Activated CD4-positive, alpha-beta T cell treated with anti-CD3 and anti-CD28 coated beads for 36 hours (primary cell): ENCODE results near the gene BLOC1S4. TPM values are rescaled to one million over a fixed set of nuclear protein-coding genes. Genes with fewer than 3 reads are reported as not detected.

Experiments used
- ATAC-seq: fragments of 200-7000 bp; cut with Tn5 transposase; one replicate; pipeline ENCODE4 v1.10.0; 2021; ENCODE audit warnings: mild to moderate bottlenecking, moderate library complexity
- CTCF ChIA-PET: fragments of 350-600 bp; sonication (Branson Sonifier 250); formaldehyde crosslinking; loops from one replicate; lab custom pipeline; 2021; ENCODE audit warnings: antibody characterized with exemption; lab: Charles Lee
- POLR2A ChIA-PET: fragments of 350-600 bp; sonication (Branson Sonifier 250); formaldehyde crosslinking; loops from one replicate; lab custom pipeline; 2021; ENCODE audit warnings: antibody characterized with exemption, inconsistent platforms; lab: Charles Lee
- DNase-seq: peaks from one replicate; pipeline ENCODE4 v3.0.0-alpha.2; 2020
- H3K27ac Mint-ChIP-seq: one replicate; pipeline ENCODE4 v1.8.0; 2021; ENCODE audit warnings: mixed read lengths
- H3K27me3 Mint-ChIP-seq: one replicate; pipeline ENCODE4 v1.8.0; 2021; ENCODE audit warnings: mixed read lengths
- H3K36me3 Mint-ChIP-seq: one replicate; pipeline ENCODE4 v1.8.0; 2021; ENCODE audit warnings: low read depth, mixed read lengths
- H3K4me1 Mint-ChIP-seq: one replicate; pipeline ENCODE4 v1.8.0; 2021; ENCODE audit warnings: mixed read lengths
- H3K4me3 Mint-ChIP-seq: one replicate; pipeline ENCODE4 v1.8.0; 2021; ENCODE audit warnings: mild to moderate bottlenecking, moderate library complexity, mixed read lengths
- H3K9me3 Mint-ChIP-seq: one replicate; pipeline ENCODE4 v1.8.0; 2021; ENCODE audit warnings: low read depth, mixed read lengths
- intact Hi-C, 2 experiments: fragments of 100-400 bp; cut with DNase I in 1 of 2; cut with micrococcal nuclease in 1 of 2; formaldehyde crosslinking; loops; one replicate each; pipeline versions ENCODE4 v1.14.2 to v1.15.1; 2022 to 2024; cut with DNase I, micrococcal nuclease
- total RNA-seq, 2 experiments: library from RNA; stranded (reverse); gene quantifications; one replicate each; pipeline ENCODE4 v1.2.3, GENCODE V29; 2021

Gene BLOC1S4
- total RNA-seq, 2 experiments from 2014 or later, result 10.1 to 16.7 TPM

GRCh38 chr4:6740347-6740746 lies 24.4 kb downstream of the BLOC1S4 start:
- Mint-ChIP-seq H3K27ac (no peak overlapping the region), H3K4me3 (no peak overlapping the region), H3K36me3 (no peaks in the 10 kb centered on the region), H3K4me1 (peaks cover 4% of the 10 kb centered on the region), H3K27me3 (peaks cover 1% of the 10 kb centered on the region), H3K9me3 (no peaks in the 10 kb centered on the region)
- no peak for DNase-seq
- intact Hi-C loops, result no loop called here
- ChIA-PET POLR2A (no interaction called here), CTCF (no interaction called here)
- no peak for ATAC-seq

- Mint-ChIP-seq H3K4me1 (peaks cover 4% of the 10 kb centered on the region), H3K36me3 (no peaks in the 10 kb centered on the region), H3K27me3 (peaks cover 1% of the 10 kb centered on the region), H3K9me3 (no peaks in the 10 kb centered on the region), H3K27ac (no peak overlapping the region), H3K4me3 (no peak overlapping the region)
- no peak for DNase-seq
- CTCF ChIA-PET, result no interaction called here
- intact Hi-C loops, result no loop called here
- ATAC-seq, result no peak
- POLR2A ChIA-PET, result no interaction called here
Observed at GRCh38 chr4:6742507-6742906, 26.5 kb downstream of the BLOC1S4 start.

GRCh38 chr4:6742989-6743388 lies 27.0 kb downstream of the BLOC1S4 start:
- peaks cover 1% of the 10 kb centered on the region for H3K27me3 Mint-ChIP-seq
- ChIA-PET POLR2A (no interaction called here), CTCF (no interaction called here)
- peaks cover 4% of the 10 kb centered on the region for H3K4me1 Mint-ChIP-seq
- no peaks in the 10 kb centered on the region for H3K9me3 Mint-ChIP-seq
- DNase-seq, result no peak
- intact Hi-C loops, result no loop called here
- no peaks in the 10 kb centered on the region for H3K36me3 Mint-ChIP-seq
- no peak overlapping the region for H3K4me3 Mint-ChIP-seq
- H3K27ac Mint-ChIP-seq, result no peak overlapping the region
- ATAC-seq, result no peak

- no peak overlapping the region for H3K4me3 Mint-ChIP-seq
- ChIA-PET POLR2A (no interaction called here), CTCF (no interaction called here)
- peaks cover 12% of the 10 kb centered on the region for H3K4me1 Mint-ChIP-seq
- intact Hi-C loops, result no loop called here
- no peaks in the 10 kb centered on the region for H3K27me3 Mint-ChIP-seq
- H3K9me3 Mint-ChIP-seq, result no peaks in the 10 kb centered on the region
- H3K36me3 Mint-ChIP-seq, result no peaks in the 10 kb centered on the region
- no peak for DNase-seq
- no peak for ATAC-seq
- no peak overlapping the region for H3K27ac Mint-ChIP-seq
Observed at GRCh38 chr4:6746721-6747293, 30.8 kb downstream of the BLOC1S4 start.

- no peaks in the 10 kb centered on the region for H3K9me3 Mint-ChIP-seq
- CTCF ChIA-PET, result interaction anchor here (1.1 kb wide), 1 partner anchor 126 kb away, joined by 4 read pairs; no protein-coding TSS in a partner anchor
- no peaks in the 10 kb centered on the region for H3K27me3 Mint-ChIP-seq
- H3K36me3 Mint-ChIP-seq, result no peaks in the 10 kb centered on the region
- H3K4me1 Mint-ChIP-seq, result peaks cover 10% of the 10 kb centered on the region
- POLR2A ChIA-PET, result no interaction called here
- DNase-seq, result no peak
- H3K27ac Mint-ChIP-seq, result no peak overlapping the region
- H3K4me3 Mint-ChIP-seq, result no peak overlapping the region
- intact Hi-C loops, result no loop called here
- ATAC-seq, result no peak
Observed at GRCh38 chr4:6747294-6748051, 31.5 kb downstream of the BLOC1S4 start.

- no peak overlapping the region for H3K4me3 Mint-ChIP-seq
- CTCF ChIA-PET, result interaction anchor here (1.1 kb wide), 1 partner anchor 125 kb away, joined by 4 read pairs; no protein-coding TSS in a partner anchor
- no peaks in the 10 kb centered on the region for H3K27me3 Mint-ChIP-seq
Observed at GRCh38 chr4:6748286-6748685, 32.3 kb downstream of the BLOC1S4 start.

GRCh38 chr4:6749340-6750171 lies 33.6 kb downstream of the BLOC1S4 start:
- peaks cover 10% of the 10 kb centered on the region for H3K4me1 Mint-ChIP-seq
- POLR2A ChIA-PET, result no interaction called here
- no peaks in the 10 kb centered on the region for H3K36me3 Mint-ChIP-seq
- no peak overlapping the region for H3K4me3 Mint-ChIP-seq
- no peak for DNase-seq
- no peaks in the 10 kb centered on the region for H3K9me3 Mint-ChIP-seq
- H3K27me3 Mint-ChIP-seq, result no peaks in the 10 kb centered on the region
- H3K27ac Mint-ChIP-seq, result no peak overlapping the region
- intact Hi-C loops, result no loop called here
- CTCF ChIA-PET, result no interaction called here
- ATAC-seq, result no peak

More at GRCh38 chr4:6748286-6748685, 32.3 kb downstream of the BLOC1S4 start:
- H3K36me3 Mint-ChIP-seq, result no peaks in the 10 kb centered on the region
- POLR2A ChIA-PET, result no interaction called here
- no peak for DNase-seq
- H3K27ac Mint-ChIP-seq, result no peak overlapping the region
- H3K4me1 Mint-ChIP-seq, result peaks cover 10% of the 10 kb centered on the region
- no peak for ATAC-seq
- no peaks in the 10 kb centered on the region for H3K9me3 Mint-ChIP-seq
- intact Hi-C loops, result no loop called here

GRCh38 chr4:6750286-6751221 lies 34.6 kb downstream of the BLOC1S4 start:
- ATAC-seq (no peak), DNase-seq (no peak)
- ChIA-PET POLR2A (no interaction called here), CTCF (interaction anchor here (0.7 to 0.9 kb wide), 2 partner anchors 30 to 238 kb away, joined by 3 to 5 read pairs; no protein-coding TSS in a partner anchor)
- H3K4me1 Mint-ChIP-seq, result peaks cover 10% of the 10 kb centered on the region
- no peak overlapping the region for H3K27ac Mint-ChIP-seq
- no peak overlapping the region for H3K4me3 Mint-ChIP-seq
- no peaks in the 10 kb centered on the region for H3K27me3 Mint-ChIP-seq
- H3K9me3 Mint-ChIP-seq, result no peaks in the 10 kb centered on the region
- no peaks in the 10 kb centered on the region for H3K36me3 Mint-ChIP-seq
- intact Hi-C loops, result no loop called here

GRCh38 chr4:6751611-6752485 lies 35.9 kb downstream of the BLOC1S4 start:
- Mint-ChIP-seq H3K9me3 (no peaks in the 10 kb centered on the region), H3K27ac (peak overlapping the region; percentile 35), H3K27me3 (no peaks in the 10 kb centered on the region), H3K36me3 (no peaks in the 10 kb centered on the region), H3K4me1 (peaks cover 10% of the 10 kb centered on the region), H3K4me3 (peak overlapping the region; percentile 31)
- POLR2A ChIA-PET, result no interaction called here
- DNase-seq (no peak), ATAC-seq (no peak)
- intact Hi-C loops, result no loop called here
- CTCF ChIA-PET, result interaction anchor here (0.7 to 0.9 kb wide), 2 partner anchors 31 to 236 kb away, joined by 3 to 5 read pairs; no protein-coding TSS in a partner anchor

GRCh38 chr4:6752486-6752829 lies 36.5 kb downstream of the BLOC1S4 start:
- Mint-ChIP-seq H3K9me3 (no peaks in the 10 kb centered on the region), H3K4me1 (peaks cover 10% of the 10 kb centered on the region), H3K4me3 (no peak overlapping the region), H3K36me3 (no peaks in the 10 kb centered on the region), H3K27me3 (no peaks in the 10 kb centered on the region), H3K27ac (no peak overlapping the region)
- ChIA-PET CTCF (no interaction called here), POLR2A (no interaction called here)
- ATAC-seq (no peak), DNase-seq (no peak)
- intact Hi-C loops, result no loop called here
